Suprapubic skin (tissue), 4 donors: Measurements from ENCODE around the gene ACP1.

ENCODE experiments used
- EP300 ChIP-seq: sonication (generic); formaldehyde crosslinking; IDR thresholded peaks from one replicate; pipeline ENCODE4 v1.6.1; 2017; ENCODE audit warnings: antibody characterized with exemption
- POLR2A ChIP-seq, 2 donors: fragments of 450-650 bp; IDR thresholded peaks; one replicate each; pipeline ENCODE4 v1.6.1; 2017; ENCODE audit warnings: antibody characterized with exemption in 2 of 2, mild to moderate bottlenecking in 2 of 2, moderate library complexity in 2 of 2
- POLR2AphosphoS5 ChIP-seq, 3 donors: sonication (generic); formaldehyde crosslinking; IDR thresholded peaks; one replicate each; pipeline ENCODE4 v1.6.1; 2017; ENCODE audit warnings: antibody characterized with exemption in 3 of 3
- TF ChIP-seq, protein P1 (sequence below), 2 donors: fragments of 200-600 bp in 1 of 2; fragments of 450-650 bp in 1 of 2; sonication (generic) in 1 of 2; IDR thresholded peaks; one replicate each; pipeline ENCODE4 v1.5.1; 2016 to 2019; ENCODE audit warnings: antibody characterized with exemption in 2 of 2, mild to moderate bottlenecking in 1 of 2, moderate library complexity in 1 of 2

DNA sequence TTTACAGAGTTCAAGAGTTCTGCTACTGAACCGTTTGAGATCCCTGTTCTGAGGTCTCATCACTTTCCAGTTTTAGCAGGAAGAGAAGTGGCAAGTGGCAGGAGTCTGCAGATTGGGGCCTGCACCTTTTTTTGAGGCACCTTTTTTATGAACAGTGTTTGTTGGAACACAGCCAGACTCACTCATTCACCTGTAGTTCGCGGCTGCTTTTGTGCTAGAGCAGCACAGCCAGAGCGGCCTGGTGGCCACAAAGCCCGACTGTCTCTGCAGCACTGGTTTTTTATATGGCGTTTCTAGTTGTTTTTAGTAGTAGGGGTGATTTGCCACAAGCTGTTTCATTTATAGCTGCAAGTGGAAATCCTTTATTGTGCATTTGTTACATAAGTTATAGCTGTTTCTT lies 8.6 kb downstream of the ACP1 start:
- TF ChIP-seq, protein P1, sequence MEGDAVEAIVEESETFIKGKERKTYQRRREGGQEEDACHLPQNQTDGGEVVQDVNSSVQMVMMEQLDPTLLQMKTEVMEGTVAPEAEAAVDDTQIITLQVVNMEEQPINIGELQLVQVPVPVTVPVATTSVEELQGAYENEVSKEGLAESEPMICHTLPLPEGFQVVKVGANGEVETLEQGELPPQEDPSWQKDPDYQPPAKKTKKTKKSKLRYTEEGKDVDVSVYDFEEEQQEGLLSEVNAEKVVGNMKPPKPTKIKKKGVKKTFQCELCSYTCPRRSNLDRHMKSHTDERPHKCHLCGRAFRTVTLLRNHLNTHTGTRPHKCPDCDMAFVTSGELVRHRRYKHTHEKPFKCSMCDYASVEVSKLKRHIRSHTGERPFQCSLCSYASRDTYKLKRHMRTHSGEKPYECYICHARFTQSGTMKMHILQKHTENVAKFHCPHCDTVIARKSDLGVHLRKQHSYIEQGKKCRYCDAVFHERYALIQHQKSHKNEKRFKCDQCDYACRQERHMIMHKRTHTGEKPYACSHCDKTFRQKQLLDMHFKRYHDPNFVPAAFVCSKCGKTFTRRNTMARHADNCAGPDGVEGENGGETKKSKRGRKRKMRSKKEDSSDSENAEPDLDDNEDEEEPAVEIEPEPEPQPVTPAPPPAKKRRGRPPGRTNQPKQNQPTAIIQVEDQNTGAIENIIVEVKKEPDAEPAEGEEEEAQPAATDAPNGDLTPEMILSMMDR (IDR thresholded peaks at IDR 0.05), result no peak
- TF ChIP-seq POLR2A (IDR thresholded peaks at IDR 0.05) (no peak), EP300 (no peak), POLR2AphosphoS5 (IDR thresholded peaks at IDR 0.05) (no peak)
